ENCODE data around the gene E2F4.

E2F4 gene

GRCh38 chr16:67223992-67224391, 32.0 kb downstream of the E2F4 start:
- H3K4me3 Mint-ChIP-seq = no peak overlapping the region
- peak overlapping the region; percentile 91 for H3K27ac Mint-ChIP-seq
- H3K9me3 Mint-ChIP-seq = no peaks in the 10 kb centered on the region
- peaks cover 7% of the 10 kb centered on the region for H3K36me3 Mint-ChIP-seq
- no peaks in the 10 kb centered on the region for H3K27me3 Mint-ChIP-seq
- H3K4me1 Mint-ChIP-seq = peaks cover 51% of the 10 kb centered on the region

GRCh38 chr16:67226295-67226803, 34.4 kb downstream of the E2F4 start:
- peak overlapping the region; percentile 99 for H3K4me3 Mint-ChIP-seq
- peaks cover 7% of the 10 kb centered on the region for H3K36me3 Mint-ChIP-seq
- no peaks in the 10 kb centered on the region for H3K27me3 Mint-ChIP-seq
- no peaks in the 10 kb centered on the region for H3K9me3 Mint-ChIP-seq
- peak overlapping the region; percentile 99 for H3K27ac Mint-ChIP-seq
- H3K4me1 Mint-ChIP-seq = peaks cover 51% of the 10 kb centered on the region

GRCh38 chr16:67226804-67227566, 35.0 kb downstream of the E2F4 start, which contains the start of gene TMEM208:
TMEM208 (plus strand) TSS chr16:67227130; CDS start chr16:67227219, 89 bp downstream.
- no peaks in the 10 kb centered on the region for H3K9me3 Mint-ChIP-seq
- no peaks in the 10 kb centered on the region for H3K27me3 Mint-ChIP-seq
- peak within 1 kb of the TSS; percentile 99 for H3K27ac Mint-ChIP-seq
- peaks cover 7% of the 10 kb centered on the region for H3K36me3 Mint-ChIP-seq
- peaks cover 51% of the 10 kb centered on the region for H3K4me1 Mint-ChIP-seq
- H3K4me3 Mint-ChIP-seq = peak within 1 kb of the TSS; percentile 99

- Mint-ChIP-seq H3K27me3 (no peaks in the 10 kb centered on the region), H3K27ac (peak overlapping the region; percentile 99), H3K9me3 (no peaks in the 10 kb centered on the region), H3K4me1 (peaks cover 51% of the 10 kb centered on the region), H3K4me3 (peak overlapping the region; percentile 99), H3K36me3 (peaks cover 7% of the 10 kb centered on the region)
These were observed 35.6 kb downstream of the E2F4 start for GRCh38 chr16:67227567-67227921.

GRCh38 chr16:67228034-67228785, 36.3 kb downstream of the E2F4 start:
- H3K4me3 Mint-ChIP-seq = peak overlapping the region; percentile 99
- H3K9me3 Mint-ChIP-seq = no peaks in the 10 kb centered on the region
- H3K27me3 Mint-ChIP-seq = no peaks in the 10 kb centered on the region
- H3K27ac Mint-ChIP-seq = peak overlapping the region; percentile 99
- peaks cover 46% of the 10 kb centered on the region for H3K4me1 Mint-ChIP-seq
- H3K36me3 Mint-ChIP-seq = peaks cover 7% of the 10 kb centered on the region

- H3K27ac Mint-ChIP-seq = no peak overlapping the region
- H3K4me3 Mint-ChIP-seq = peak overlapping the region; percentile 62
- peaks cover 40% of the 10 kb centered on the region for H3K4me1 Mint-ChIP-seq
- H3K27me3 Mint-ChIP-seq = no peaks in the 10 kb centered on the region
- H3K9me3 Mint-ChIP-seq = no peaks in the 10 kb centered on the region
- H3K36me3 Mint-ChIP-seq = peaks cover 7% of the 10 kb centered on the region
These were observed 37.0 kb downstream of the E2F4 start for GRCh38 chr16:67228905-67229304.

- Mint-ChIP-seq H3K27ac (no peak overlapping the region), H3K4me3 (peak overlapping the region; percentile 19), H3K27me3 (no peaks in the 10 kb centered on the region), H3K36me3 (peaks cover 7% of the 10 kb centered on the region), H3K4me1 (peaks cover 27% of the 10 kb centered on the region), H3K9me3 (no peaks in the 10 kb centered on the region)
These were observed 38.2 kb downstream of the E2F4 start for GRCh38 chr16:67229906-67230808.

GRCh38 chr16:67230809-67231660, 39.1 kb downstream of the E2F4 start:
- no peaks in the 10 kb centered on the region for H3K27me3 Mint-ChIP-seq
- no peaks in the 10 kb centered on the region for H3K9me3 Mint-ChIP-seq
- no peak overlapping the region for H3K27ac Mint-ChIP-seq
- H3K4me3 Mint-ChIP-seq = no peak overlapping the region
- H3K36me3 Mint-ChIP-seq = peaks cover 8% of the 10 kb centered on the region
- peaks cover 20% of the 10 kb centered on the region for H3K4me1 Mint-ChIP-seq

- no peaks in the 10 kb centered on the region for H3K9me3 Mint-ChIP-seq
- H3K36me3 Mint-ChIP-seq = peaks cover 7% of the 10 kb centered on the region
These were observed 41.6 kb downstream of the E2F4 start for GRCh38 chr16:67233596-67233995.

GRCh38 chr16:67234180-67234597, 42.2 kb downstream of the E2F4 start:
- H3K4me1 Mint-ChIP-seq = peaks cover 5% of the 10 kb centered on the region
- peaks cover 7% of the 10 kb centered on the region for H3K36me3 Mint-ChIP-seq
- H3K9me3 Mint-ChIP-seq = no peaks in the 10 kb centered on the region
- H3K4me3 Mint-ChIP-seq = no peak overlapping the region
- H3K27ac Mint-ChIP-seq = no peak overlapping the region
- no peaks in the 10 kb centered on the region for H3K27me3 Mint-ChIP-seq

More at GRCh38 chr16:67233596-67233995, 41.6 kb downstream of the E2F4 start:
- H3K27me3 Mint-ChIP-seq = no peaks in the 10 kb centered on the region
- no peak overlapping the region for H3K27ac Mint-ChIP-seq
- H3K4me1 Mint-ChIP-seq = peaks cover 5% of the 10 kb centered on the region
- H3K4me3 Mint-ChIP-seq = no peak overlapping the region

GRCh38 chr16:67235816-67236562, 44.0 kb downstream of the E2F4 start:
- Mint-ChIP-seq H3K27me3 (no peaks in the 10 kb centered on the region), H3K4me3 (no peak overlapping the region), H3K36me3 (peaks cover 6% of the 10 kb centered on the region)

GRCh38 chr16:67236563-67237395, 44.8 kb downstream of the E2F4 start:
- H3K4me1 Mint-ChIP-seq = peaks cover 13% of the 10 kb centered on the region
- no peaks in the 10 kb centered on the region for H3K9me3 Mint-ChIP-seq
- no peaks in the 10 kb centered on the region for H3K27me3 Mint-ChIP-seq
- peaks cover 6% of the 10 kb centered on the region for H3K36me3 Mint-ChIP-seq
- H3K4me3 Mint-ChIP-seq = no peak overlapping the region
- no peak overlapping the region for H3K27ac Mint-ChIP-seq

More at GRCh38 chr16:67235816-67236562, 44.0 kb downstream of the E2F4 start:
- Mint-ChIP-seq H3K4me1 (peaks cover 8% of the 10 kb centered on the region), H3K9me3 (no peaks in the 10 kb centered on the region), H3K27ac (peak overlapping the region; percentile 88)

Data from activated naive CD4-positive, alpha-beta T cell treated with anti-CD3 and anti-CD28 coated beads, Interleukin-2, amount 50 U/mL, for 24 hours (primary cell).